ENCODE results near the gene KCNV2.

GRCh38 chr9:2679011-2679410 lies 38.3 kb upstream of the KCNV2 start:
- TF ChIP-seq CTCF (IDR thresholded peaks at IDR 0.05; ENCODE audit: poor library complexity, severe bottlenecking): no peak
- no peak for TF ChIP-seq EZH2 (IDR thresholded peaks at IDR 0.05; ENCODE audit: borderline replicate concordance, insufficient read depth, low read length, poor library complexity, severe bottlenecking)
- TF ChIP-seq MXI1 (conservative IDR thresholded peaks at IDR 0.05; ENCODE audit: poor library complexity, severe bottlenecking): no peak
- TF ChIP-seq RAD21 (conservative IDR thresholded peaks at IDR 0.05): no peak
- TF ChIP-seq POLR2AphosphoS5 (IDR thresholded peaks at IDR 0.05): no peak
- TF ChIP-seq TAF1 (IDR thresholded peaks at IDR 0.05; ENCODE audit: low read depth): no peak
- TF ChIP-seq EP300 (conservative IDR thresholded peaks at IDR 0.05; ENCODE audit: poor library complexity, severe bottlenecking): no peak
- TF ChIP-seq SMC3 (conservative IDR thresholded peaks at IDR 0.05; ENCODE audit: poor library complexity): no peak
- TF ChIP-seq REST (IDR thresholded peaks at IDR 0.05; ENCODE audit: borderline replicate concordance): no peak
